B cell (primary cell): Measurements from ENCODE around the gene CAMK2G. TPM values are rescaled to one million over a fixed set of nuclear protein-coding genes. Genes with fewer than 3 reads are reported as not detected.

Source experiments
- ATAC-seq: fragments of 200-7000 bp; cut with Tn5 transposase; one replicate; pipeline ENCODE4 v1.10.0; 2021; ENCODE audit warnings: low read depth, mild to moderate bottlenecking, moderate number of reproducible peaks, moderate library complexity
- CTCF ChIA-PET: fragments of 350-600 bp; sonication (Branson Sonifier 250); formaldehyde crosslinking; loops from one replicate; lab custom pipeline; 2021; ENCODE audit warnings: antibody characterized with exemption, inconsistent platforms; lab: Charles Lee
- POLR2A ChIA-PET: fragments of 350-600 bp; sonication (Branson Sonifier 250); formaldehyde crosslinking; loops from one replicate; lab custom pipeline; 2021; ENCODE audit warnings: antibody characterized with exemption; lab: Charles Lee
- DNase-seq: peaks from one replicate; pipeline ENCODE4 v3.0.0; 2013
- H2AFZ ChIP-seq: 2 replicates; pipeline ENCODE4 v1.6.1; 2012; ENCODE audit warnings: mild to moderate bottlenecking, low read depth, low read length; ENCODE audit not compliant: insufficient read depth, poor library complexity, severe bottlenecking
- H3K27ac ChIP-seq, 2 donors: 1 replicate in 1 of 2; 2 replicates in 1 of 2; pipeline ENCODE4 v1.5.1; 2012 to 2013; ENCODE audit warnings: low read length in 2 of 2, mild to moderate bottlenecking in 2 of 2, moderate library complexity in 1 of 2
- H3K27me3 ChIP-seq, 4 experiments: fragments of 200-600 bp in 1 of 4; sonication (generic) in 1 of 4; replicated peaks in 1 of 4; 1 replicate in 2 of 4; 2 replicates in 2 of 4; pipeline versions ENCODE4 v1.6.1 to v1.7.0; 2013 to 2016; ENCODE audit warnings: low read length in 3 of 4, mild to moderate bottlenecking in 2 of 4, mixed read lengths in 1 of 4, moderate library complexity in 1 of 4; ENCODE audit not compliant: insufficient read depth in 4 of 4, control insufficient read depth in 3 of 4; ENCODE audit errors: control extremely low read depth in 1 of 4
- H3K36me3 ChIP-seq, 2 experiments: replicated peaks in 1 of 2; 1 replicate in 1 of 2; 2 replicates in 1 of 2; pipeline versions ENCODE4 v1.6.1 to v1.7.1; 2013; ENCODE audit warnings: low read length in 1 of 2; ENCODE audit not compliant: insufficient read depth in 2 of 2, control insufficient read depth in 1 of 2; ENCODE audit errors: control extremely low read depth in 1 of 2, extremely low read depth in 1 of 2
- H3K4me1 ChIP-seq, 2 donors: fragments of 200-600 bp in 1 of 2; sonication (generic) in 1 of 2; 1 replicate in 1 of 2; 2 replicates in 1 of 2; pipeline versions ENCODE4 v1.5.1 to v1.6.1; 2013 to 2017; ENCODE audit warnings: low read length in 2 of 2; ENCODE audit not compliant: control insufficient read depth in 2 of 2, insufficient read depth in 2 of 2
- H3K4me2 ChIP-seq: replicated peaks from 2 replicates; pipeline ENCODE3; 2012; ENCODE audit warnings: mild to moderate bottlenecking, low read depth, low read length; ENCODE audit not compliant: poor library complexity, severe bottlenecking
- H3K4me3 ChIP-seq, 5 experiments: fragments of 200-600 bp in 1 of 5; sonication (generic) in 1 of 5; 1 replicate in 3 of 5; 2 replicates in 2 of 5; pipeline versions ENCODE4 v1.5.1 to v1.7.0; 2011 to 2016; ENCODE audit warnings: low read length in 4 of 5, mild to moderate bottlenecking in 4 of 5, low read depth in 2 of 5, control low read depth in 1 of 5, moderate library complexity in 1 of 5; ENCODE audit not compliant: insufficient read depth in 1 of 5; ENCODE audit errors: control extremely low read depth in 1 of 5, extremely low read depth in 1 of 5
- H3K79me2 ChIP-seq: fragments of 200-600 bp; sonication (generic); one replicate; pipeline ENCODE4 v1.6.0; 2016; ENCODE audit warnings: low read length; ENCODE audit not compliant: control insufficient read depth, insufficient read depth
- H3K9ac ChIP-seq: fragments of 200-600 bp; sonication (generic); 2 replicates; pipeline ENCODE4 v1.6.1; 2017; ENCODE audit warnings: mild to moderate bottlenecking, low read length, moderate library complexity
- H3K9me3 ChIP-seq, 3 donors: one replicate each; pipeline versions ENCODE4 v1.6.1 to v1.7.1; 2013; ENCODE audit warnings: low read length in 2 of 3; ENCODE audit not compliant: control insufficient read depth in 2 of 3, insufficient read depth in 1 of 3; ENCODE audit errors: control extremely low read depth in 1 of 3
- H4K20me1 ChIP-seq: 2 replicates; pipeline ENCODE4 v1.6.0; 2012; ENCODE audit warnings: mild to moderate bottlenecking, low read length; ENCODE audit not compliant: insufficient read depth, control insufficient read depth, poor library complexity, severe bottlenecking
- H3K27ac Mint-ChIP-seq: one replicate; pipeline ENCODE4 v1.8.0; 2021; ENCODE audit warnings: mixed read lengths
- H3K27me3 Mint-ChIP-seq: one replicate; pipeline ENCODE4 v1.8.0; 2021; ENCODE audit warnings: mixed read lengths
- H3K4me1 Mint-ChIP-seq: one replicate; pipeline ENCODE4 v1.8.0; 2021; ENCODE audit warnings: mixed read lengths
- H3K4me3 Mint-ChIP-seq: one replicate; pipeline ENCODE4 v1.8.0; 2021; ENCODE audit warnings: mixed read lengths
- H3K9me3 Mint-ChIP-seq: one replicate; pipeline ENCODE4 v1.8.0; 2022; ENCODE audit warnings: mixed read lengths; ENCODE audit not compliant: insufficient read depth
- CTCF ChIP-seq: fragments of 200-600 bp; IDR thresholded peaks from one replicate; pipeline ENCODE4 v1.8.0; 2022; ENCODE audit warnings: antibody characterized with exemption, mild to moderate bottlenecking
- EZH2 ChIP-seq: IDR thresholded peaks from 2 replicates; pipeline ENCODE4 v1.6.1; 2012; ENCODE audit warnings: borderline replicate concordance, low read depth, mild to moderate bottlenecking, moderate library complexity, low read length; ENCODE audit not compliant: insufficient read depth, poor library complexity, severe bottlenecking
- WGBS: methylation state at CpG from one replicate; pipeline ENCODE4 v1.1.5; 2013; ENCODE audit warnings: missing lambda C conversion rate; ENCODE audit not compliant: insufficient coverage; 5-methylcytosine and 5-hydroxymethylcytosine counted together
- intact Hi-C: fragments of 100-400 bp; cut with micrococcal nuclease; formaldehyde crosslinking; loops from one replicate; pipeline ENCODE4 v1.10.0; 2022
- polyA plus RNA-seq: library from polyadenylated mRNA; depleted of rRNA; stranded (reverse); fragments of >200 nt; gene quantifications from 2 replicates; pipeline ENCODE4 v1.2.3, GENCODE V29; 2012
- total RNA-seq, 2 donors: library from RNA; stranded (reverse); fragments of 120-200 nt in 1 of 2; gene quantifications; 1 replicate in 1 of 2; 2 replicates in 1 of 2; pipeline versions ENCODE4 v1.2.3 to v1.2.4, GENCODE V29; 2013 to 2022

Gene CAMK2G
- total and polyA plus RNA-seq, 2 donors (not counting 1 experiment from before 2014, with no cell fraction given), result 42.7 to 48.7 TPM

GRCh38 chr10:73842349-73842748, 32.0 kb downstream of the CAMK2G start:
- H3K27me3 Mint-ChIP-seq, result no peaks in the 10 kb centered on the region
- H3K4me3 Mint-ChIP-seq, result no peak overlapping the region
- Histone ChIP-seq H3K36me3 (peaks cover 10 to 55% of the 10 kb centered on the region in 2 experiments), H3K27ac (no peak overlapping the region), H4K20me1 (no peaks in the 10 kb centered on the region), H3K27me3 (no peaks in the 10 kb centered on the region), H3K4me2 (no peak overlapping the region), H3K9me3 (no peaks in the 10 kb centered on the region), H3K4me3 (no peak overlapping the region), H3K4me1 (no peaks in the 10 kb centered on the region), H3K79me2 (no peaks in the 10 kb centered on the region), H3K9ac (no peak overlapping the region), H2AFZ (no peak overlapping the region)
- POLR2A ChIA-PET, result no interaction called here
- DNase-seq (no peak), ATAC-seq (no peak)
- CTCF ChIA-PET, result interaction anchor here (19.4 kb wide), 1 partner anchor 39 kb away, joined by 498 read pairs; the partner anchor contains the start of gene CAMK2G
- H3K27ac Mint-ChIP-seq, result no peak overlapping the region
- intact Hi-C loops, result no loop called here
- no peaks in the 10 kb centered on the region for H3K9me3 Mint-ChIP-seq
- TF ChIP-seq CTCF, result no peak
- no peak for TF ChIP-seq EZH2
- WGBS, result 97% methylated on average over 11 of the region's 11 CpGs
- H3K4me1 Mint-ChIP-seq, result no peaks in the 10 kb centered on the region

GRCh38 chr10:73841526-73842285, 32.6 kb downstream of the CAMK2G start:
- Histone ChIP-seq H3K27me3 (no peaks in the 10 kb centered on the region), H3K27ac (no peak overlapping the region), H2AFZ (no peak overlapping the region), H3K9ac (no peak overlapping the region), H3K4me1 (no peaks in the 10 kb centered on the region), H3K4me3 (no peak overlapping the region), H4K20me1 (no peaks in the 10 kb centered on the region), H3K4me2 (no peak overlapping the region), H3K36me3 (peaks cover 13 to 55% of the 10 kb centered on the region in 2 experiments), H3K9me3 (no peaks in the 10 kb centered on the region), H3K79me2 (no peaks in the 10 kb centered on the region)
- intact Hi-C loops, result no loop called here
- WGBS, result 100% methylated on average over 7 of the region's 9 CpGs
- Mint-ChIP-seq H3K27ac (no peak overlapping the region), H3K4me1 (no peaks in the 10 kb centered on the region), H3K27me3 (no peaks in the 10 kb centered on the region), H3K9me3 (no peaks in the 10 kb centered on the region), H3K4me3 (no peak overlapping the region)
- POLR2A ChIA-PET, result interaction anchor here (0.6 kb wide), 1 partner anchor 191 kb away, joined by 4 read pairs; no protein-coding TSS in a partner anchor
- TF ChIP-seq EZH2 (no peak), CTCF (no peak)
- CTCF ChIA-PET, result interaction anchor here (1.1 to 19.4 kb wide), 2 partner anchors 10 to 40 kb away, joined by 3 to 498 read pairs; partner anchors contain the start of gene CAMK2G
- no peak for ATAC-seq
- no peak for DNase-seq
